ENCODE data around the gene FLNA. TPM values are rescaled to one million over a fixed set of nuclear protein-coding genes. Genes with fewer than 3 reads are reported as not detected.
A peak's percentile ranks its signal among the peaks of the same experiment; 100 is the strongest.

Gene FLNA, protein sequence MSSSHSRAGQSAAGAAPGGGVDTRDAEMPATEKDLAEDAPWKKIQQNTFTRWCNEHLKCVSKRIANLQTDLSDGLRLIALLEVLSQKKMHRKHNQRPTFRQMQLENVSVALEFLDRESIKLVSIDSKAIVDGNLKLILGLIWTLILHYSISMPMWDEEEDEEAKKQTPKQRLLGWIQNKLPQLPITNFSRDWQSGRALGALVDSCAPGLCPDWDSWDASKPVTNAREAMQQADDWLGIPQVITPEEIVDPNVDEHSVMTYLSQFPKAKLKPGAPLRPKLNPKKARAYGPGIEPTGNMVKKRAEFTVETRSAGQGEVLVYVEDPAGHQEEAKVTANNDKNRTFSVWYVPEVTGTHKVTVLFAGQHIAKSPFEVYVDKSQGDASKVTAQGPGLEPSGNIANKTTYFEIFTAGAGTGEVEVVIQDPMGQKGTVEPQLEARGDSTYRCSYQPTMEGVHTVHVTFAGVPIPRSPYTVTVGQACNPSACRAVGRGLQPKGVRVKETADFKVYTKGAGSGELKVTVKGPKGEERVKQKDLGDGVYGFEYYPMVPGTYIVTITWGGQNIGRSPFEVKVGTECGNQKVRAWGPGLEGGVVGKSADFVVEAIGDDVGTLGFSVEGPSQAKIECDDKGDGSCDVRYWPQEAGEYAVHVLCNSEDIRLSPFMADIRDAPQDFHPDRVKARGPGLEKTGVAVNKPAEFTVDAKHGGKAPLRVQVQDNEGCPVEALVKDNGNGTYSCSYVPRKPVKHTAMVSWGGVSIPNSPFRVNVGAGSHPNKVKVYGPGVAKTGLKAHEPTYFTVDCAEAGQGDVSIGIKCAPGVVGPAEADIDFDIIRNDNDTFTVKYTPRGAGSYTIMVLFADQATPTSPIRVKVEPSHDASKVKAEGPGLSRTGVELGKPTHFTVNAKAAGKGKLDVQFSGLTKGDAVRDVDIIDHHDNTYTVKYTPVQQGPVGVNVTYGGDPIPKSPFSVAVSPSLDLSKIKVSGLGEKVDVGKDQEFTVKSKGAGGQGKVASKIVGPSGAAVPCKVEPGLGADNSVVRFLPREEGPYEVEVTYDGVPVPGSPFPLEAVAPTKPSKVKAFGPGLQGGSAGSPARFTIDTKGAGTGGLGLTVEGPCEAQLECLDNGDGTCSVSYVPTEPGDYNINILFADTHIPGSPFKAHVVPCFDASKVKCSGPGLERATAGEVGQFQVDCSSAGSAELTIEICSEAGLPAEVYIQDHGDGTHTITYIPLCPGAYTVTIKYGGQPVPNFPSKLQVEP (N-terminal part only)
- 1,037 and 1,563 TPM in 2 replicates for total RNA-seq (2014; rRNA removed; shearing (Covaris generic); ENCODE audit: low replicate concordance)

DNA sequence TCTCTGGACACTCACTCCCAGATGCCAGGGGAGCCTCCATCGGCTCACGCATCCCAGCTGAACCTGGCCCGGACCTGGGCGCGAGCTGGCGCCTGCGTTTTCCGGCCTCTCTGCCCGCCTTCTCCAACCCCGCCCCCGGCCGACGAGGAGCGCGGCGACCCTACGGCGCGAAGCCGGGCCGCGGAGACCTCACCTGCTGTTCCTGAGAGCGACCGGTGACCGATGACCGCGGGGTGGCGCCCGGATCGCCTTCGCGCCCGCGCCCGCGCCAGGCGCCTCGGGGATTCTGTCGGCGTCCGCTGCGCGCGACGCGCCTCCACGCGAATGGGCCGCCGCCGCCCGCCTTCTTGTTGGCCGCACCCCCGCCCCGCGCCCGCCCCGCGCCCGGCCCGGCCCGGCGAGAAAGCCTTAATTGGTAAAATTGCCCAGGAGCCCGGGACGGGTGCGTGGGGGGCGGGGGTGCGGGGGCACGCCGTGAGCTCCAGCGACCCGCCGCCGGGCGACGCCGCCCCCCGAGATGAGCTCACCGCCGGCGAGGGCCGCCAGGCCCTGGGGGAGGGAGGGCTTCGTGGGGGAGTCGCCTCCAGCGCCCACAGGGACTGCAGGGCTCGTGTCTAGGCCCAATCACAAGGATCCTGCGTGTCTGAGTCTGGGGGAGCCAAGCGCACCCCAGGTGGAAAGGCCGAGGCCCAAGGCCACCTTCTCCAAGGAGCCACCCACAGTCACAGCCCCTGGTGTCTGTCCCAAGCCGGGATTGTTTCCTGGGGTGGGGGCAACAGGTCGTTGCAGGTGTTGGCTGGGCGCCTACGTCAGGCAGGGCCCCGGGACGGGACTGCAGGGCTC is at the start of gene FLNA:
Gene FLNA (minus strand): TSS at position 322 of the 843 bp plus-strand sequence. CDS start 3,389 bp downstream, outside the sequence.
- peak; percentile 54 for DNase-seq
- H3K27me3 ChIP-seq: no peaks in the 10 kb centered on the region
- H3K4me3 ChIP-seq: peak within 1 kb of the TSS; percentile 53
- H3K36me3 ChIP-seq: peaks cover 12% of the 10 kb centered on the region
- no peaks in the 10 kb centered on the region for H3K9me3 ChIP-seq

DNA sequence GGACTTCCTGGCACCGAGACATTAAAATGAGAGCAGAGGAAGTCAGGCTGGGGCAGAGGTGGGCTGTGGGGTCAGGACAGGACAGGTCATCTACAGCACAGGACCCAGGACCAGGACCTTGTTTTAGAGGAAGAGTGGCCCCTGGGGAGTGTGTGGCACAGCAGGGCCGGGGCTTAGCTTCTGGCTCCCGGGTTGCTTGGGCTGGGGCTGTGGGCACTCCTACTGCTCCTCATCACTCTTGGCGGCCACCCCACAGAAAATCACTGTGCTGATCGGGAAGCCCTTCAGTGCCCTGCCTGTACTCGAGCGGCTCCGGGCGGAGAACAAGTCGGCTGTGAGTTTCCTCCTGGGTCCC is 45.9 kb upstream of the FLNA start:
- Histone ChIP-seq H3K4me3 (no peak overlapping the region), H3K36me3 (no peaks in the 10 kb centered on the region), H3K27me3 (no peaks in the 10 kb centered on the region), H3K9me3 (no peaks in the 10 kb centered on the region)
- no peak for DNase-seq

DNA sequence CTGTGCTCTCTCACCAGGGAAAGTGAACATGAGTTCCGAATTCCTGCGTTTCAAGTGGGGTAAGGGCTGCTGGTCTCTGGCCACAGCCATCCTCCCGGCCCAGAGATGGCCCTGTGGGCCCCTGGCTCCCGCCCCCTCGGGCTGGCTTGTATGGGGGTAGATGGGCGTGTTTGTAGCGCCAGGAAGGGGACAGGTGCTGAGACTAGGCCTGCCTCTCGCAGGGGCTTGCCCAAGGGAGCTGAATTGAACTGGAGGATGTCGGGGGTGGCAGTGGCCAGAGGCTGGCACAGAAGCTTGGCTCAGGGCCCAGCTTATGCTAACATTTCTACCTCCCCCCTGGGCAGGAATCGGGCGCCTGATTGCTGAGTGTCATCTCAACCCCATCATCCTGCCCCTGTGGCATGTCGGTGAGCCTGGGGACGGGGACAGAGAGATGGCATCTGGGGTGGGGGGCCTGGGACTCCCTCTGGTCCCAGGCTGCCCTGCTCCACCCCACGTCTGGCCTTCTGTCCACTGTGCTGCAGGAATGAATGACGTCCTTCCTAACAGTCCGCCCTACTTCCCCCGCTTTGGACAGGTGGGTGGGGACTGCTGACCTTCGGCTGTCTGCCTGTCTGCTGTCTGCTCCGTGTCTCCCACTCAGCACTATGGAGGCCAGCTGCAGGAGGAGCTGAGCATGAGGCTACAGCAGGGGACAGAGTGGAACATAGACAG is 45.4 kb upstream of the FLNA start:
- H3K27me3 ChIP-seq: no peaks in the 10 kb centered on the region
- no peak overlapping the region for H3K4me3 ChIP-seq
- DNase-seq: no peak
- no peaks in the 10 kb centered on the region for H3K36me3 ChIP-seq
- H3K9me3 ChIP-seq: no peaks in the 10 kb centered on the region

- no peaks in the 10 kb centered on the region for H3K36me3 ChIP-seq
- no peaks in the 10 kb centered on the region for H3K9me3 ChIP-seq
- DNase-seq: no peak
- no peaks in the 10 kb centered on the region for H3K27me3 ChIP-seq
- H3K4me3 ChIP-seq: no peak overlapping the region
Observed at GRCh38 chrX:154419189-154419588, 44.8 kb upstream of the FLNA start.

- Histone ChIP-seq H3K36me3 (no peaks in the 10 kb centered on the region), H3K27me3 (no peaks in the 10 kb centered on the region), H3K9me3 (no peaks in the 10 kb centered on the region), H3K4me3 (no peak overlapping the region)
- no peak for DNase-seq
Observed at GRCh38 chrX:154417157-154417556, 42.7 kb upstream of the FLNA start.

- DNase-seq: no peak
- Histone ChIP-seq H3K36me3 (no peaks in the 10 kb centered on the region), H3K4me3 (no peak overlapping the region), H3K9me3 (no peaks in the 10 kb centered on the region), H3K27me3 (no peaks in the 10 kb centered on the region)
Observed at GRCh38 chrX:154413142-154413541, 38.7 kb upstream of the FLNA start.

GRCh38 chrX:154412468-154412867 is 38.0 kb upstream of the FLNA start:
- no peaks in the 10 kb centered on the region for H3K36me3 ChIP-seq
- no peaks in the 10 kb centered on the region for H3K9me3 ChIP-seq
- H3K4me3 ChIP-seq: peak overlapping the region; percentile 63

GRCh38 chrX:154411981-154412340 is 37.5 kb upstream of the FLNA start:
- peak; percentile 68 for DNase-seq
- no peaks in the 10 kb centered on the region for H3K36me3 ChIP-seq
- no peaks in the 10 kb centered on the region for H3K9me3 ChIP-seq
- peak overlapping the region; percentile 63 for H3K4me3 ChIP-seq
- H3K27me3 ChIP-seq: no peaks in the 10 kb centered on the region

More at GRCh38 chrX:154412468-154412867, 38.0 kb upstream of the FLNA start:
- H3K27me3 ChIP-seq: no peaks in the 10 kb centered on the region
- DNase-seq: no peak

DNA sequence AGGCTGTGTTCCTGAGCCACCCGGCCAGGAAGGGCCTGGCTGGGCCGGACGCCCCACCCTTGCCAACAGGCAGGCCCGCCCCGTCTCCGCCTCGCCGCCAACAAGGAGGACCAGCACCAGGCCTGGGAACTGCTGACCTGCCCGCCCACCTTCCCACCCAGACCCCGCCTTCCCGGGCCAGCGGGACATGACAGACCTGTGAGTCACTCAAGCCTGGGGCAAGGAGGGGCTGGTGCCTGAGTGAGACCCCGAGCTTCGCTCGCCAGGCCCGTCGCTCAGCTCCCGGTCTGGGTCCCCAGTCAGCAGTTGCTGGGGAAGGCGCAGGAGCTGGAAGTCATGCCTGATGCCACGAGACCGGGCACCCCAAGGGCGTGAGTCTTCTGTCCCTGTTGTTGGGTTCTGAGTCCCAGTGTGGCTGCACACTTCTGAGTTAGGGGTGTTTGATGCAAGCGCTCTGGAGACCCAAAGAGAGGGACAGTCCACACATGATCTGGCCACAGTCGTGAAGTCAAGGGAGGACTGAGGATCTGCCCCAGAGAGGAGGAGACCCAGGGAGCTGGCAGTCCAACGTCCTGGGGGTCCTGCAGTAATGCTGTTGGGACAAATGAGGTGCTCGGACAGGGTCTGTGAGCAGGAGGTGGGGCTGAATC is 34.9 kb upstream of the FLNA start, which contains the start of gene DNASE1L1:
Gene DNASE1L1 (minus strand): TSS at position 33 of the 650 bp plus-strand sequence. CDS start 3,686 bp downstream, outside the sequence.
- Histone ChIP-seq H3K4me3 (peak within 1 kb of the TSS; percentile 53), H3K27me3 (no peaks in the 10 kb centered on the region), H3K9me3 (no peaks in the 10 kb centered on the region), H3K36me3 (no peaks in the 10 kb centered on the region)
- DNase-seq: peak; percentile 95

DNA sequence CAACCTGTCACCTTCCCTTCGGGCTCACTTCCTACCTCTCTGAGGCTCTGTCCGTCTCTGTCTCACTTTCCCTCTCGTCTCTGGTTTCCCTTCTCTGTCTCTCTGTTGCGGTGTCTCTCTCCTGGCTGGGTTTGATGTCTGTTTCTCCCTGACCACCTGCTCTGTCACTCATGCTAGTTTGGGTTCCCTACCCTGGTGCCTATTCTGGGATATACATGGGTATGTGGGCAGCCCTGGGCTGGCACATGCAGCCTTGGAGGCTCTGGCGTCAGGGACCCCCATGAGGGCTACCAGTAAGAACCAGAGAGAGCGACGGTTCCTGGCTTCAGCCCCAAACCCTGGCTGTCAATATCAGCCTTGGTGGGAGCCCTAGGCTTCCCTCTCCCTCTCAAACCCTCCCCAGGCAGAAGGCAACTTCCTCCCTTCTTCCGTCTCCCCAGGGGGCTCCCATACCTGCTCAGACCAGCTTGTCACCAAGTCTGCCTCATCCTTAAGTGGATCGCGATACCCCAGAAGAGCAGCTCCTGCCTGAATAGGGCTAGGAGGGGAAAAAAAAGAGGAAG is 34.3 kb upstream of the FLNA start:
- Histone ChIP-seq H3K9me3 (no peaks in the 10 kb centered on the region), H3K36me3 (no peaks in the 10 kb centered on the region), H3K4me3 (peak overlapping the region; percentile 53), H3K27me3 (no peaks in the 10 kb centered on the region)
- DNase-seq: no peak

GRCh38 chrX:154404625-154405192 is 30.3 kb upstream of the FLNA start:
- Histone ChIP-seq H3K36me3 (peaks cover 17% of the 10 kb centered on the region), H3K27me3 (no peaks in the 10 kb centered on the region), H3K9me3 (no peaks in the 10 kb centered on the region), H3K4me3 (no peak overlapping the region)
- DNase-seq: no peak

DNA sequence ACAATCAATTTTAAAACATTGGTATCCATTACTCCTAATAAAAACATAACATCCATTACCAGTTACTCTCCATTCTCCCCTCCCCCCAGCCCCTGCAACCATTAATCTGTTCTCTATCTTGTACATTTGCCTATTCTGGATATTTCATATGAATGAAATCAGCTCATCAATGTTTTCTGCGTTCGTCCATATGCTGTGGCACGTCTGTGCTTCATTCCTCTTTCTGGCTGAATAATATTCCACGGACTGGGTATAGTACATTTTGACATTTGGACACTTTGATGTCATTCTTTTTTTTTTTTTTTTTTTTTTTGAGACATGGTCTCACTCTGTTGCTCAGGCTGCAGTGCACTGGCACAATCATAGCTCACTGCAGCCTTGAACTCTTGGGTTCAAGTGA is 29.4 kb upstream of the FLNA start:
- no peak for DNase-seq
- Histone ChIP-seq H3K27me3 (no peaks in the 10 kb centered on the region), H3K9me3 (no peaks in the 10 kb centered on the region), H3K4me3 (no peak overlapping the region), H3K36me3 (peaks cover 26% of the 10 kb centered on the region)

GRCh38 chrX:154403192-154403591 is 28.8 kb upstream of the FLNA start:
- Histone ChIP-seq H3K9me3 (no peaks in the 10 kb centered on the region), H3K27me3 (no peaks in the 10 kb centered on the region), H3K36me3 (peaks cover 33% of the 10 kb centered on the region), H3K4me3 (no peak overlapping the region)
- DNase-seq: no peak

- H3K9me3 ChIP-seq: no peaks in the 10 kb centered on the region
- DNase-seq: no peak
Observed at GRCh38 chrX:154402622-154403127, 28.2 kb upstream of the FLNA start.

More at GRCh38 chrX:154402622-154403127, 28.2 kb upstream of the FLNA start:
- peaks cover 33% of the 10 kb centered on the region for H3K36me3 ChIP-seq
- no peak overlapping the region for H3K4me3 ChIP-seq
- H3K27me3 ChIP-seq: no peaks in the 10 kb centered on the region
